ENCODE data around the gene PMM2. TPM values are rescaled to one million over a fixed set of nuclear protein-coding genes. Genes with fewer than 3 reads are reported as not detected.
A peak's percentile ranks its signal among the peaks of the same experiment; 100 is the strongest.

The PMM2 gene
- total and polyA plus RNA-seq, 9 of the 15 experiments (the other 6 are each of a cell fraction or from before 2014, with no cell fraction given), result 5.6 to 42.7 (median 25.9) TPM

DNA sequence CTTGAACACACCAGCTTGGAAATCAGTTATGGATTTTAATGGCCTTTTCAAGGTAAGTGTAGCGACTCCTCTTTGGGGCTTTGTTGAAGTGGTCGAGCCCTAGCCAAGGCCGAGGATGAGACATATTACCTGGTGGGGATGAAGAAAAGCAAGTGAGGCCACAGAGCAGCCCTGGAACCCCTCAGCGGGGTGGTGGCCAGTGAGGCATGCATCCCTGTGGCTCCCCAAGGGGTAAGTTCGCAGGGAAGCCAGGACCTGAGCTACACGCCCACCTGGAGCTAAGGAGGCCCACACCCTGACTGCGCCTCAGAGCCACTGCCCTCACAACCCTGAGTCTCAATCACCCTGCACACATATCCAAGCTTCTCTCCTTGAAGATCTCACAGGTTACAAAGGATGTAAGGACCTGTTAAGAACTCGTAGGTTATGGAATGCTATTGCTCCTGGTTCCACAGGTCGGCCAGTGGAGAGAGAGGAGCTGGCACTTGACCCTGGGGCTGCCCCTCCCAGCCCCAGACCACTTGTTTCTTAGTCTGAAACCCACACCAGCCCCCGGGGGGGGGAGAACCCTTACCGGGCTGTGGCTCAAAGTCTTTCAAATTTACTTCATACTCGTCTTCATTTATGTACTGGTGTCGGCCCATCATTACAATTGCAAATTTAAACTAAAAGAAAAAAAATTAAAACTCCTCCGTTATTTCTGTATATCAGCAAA lies 96.5 kb downstream of the PMM2 start:
- WGBS (ENCODE audit: insufficient coverage, low coverage, missing lambda C conversion rate), result 87% methylated on average over 13 of the region's 14 CpGs
- 0 out of 2 replicates have a peak, but pooled peaks have one; percentile 16 for TF ChIP-seq POLR2G (IDR thresholded peaks at IDR 0.05; ENCODE audit: low read depth, low read length)
- TF ChIP-seq LARP7 (IDR thresholded peaks at IDR 0.05), result no peak
- H3K27me3 ChIP-seq (ENCODE audit: control insufficient read depth in 2 of 2, insufficient read depth in 2 of 2, low read length in 2 of 2), result no peaks in the 10 kb centered on the region
- CTCF ChIA-PET (ENCODE audit: low intra/inter-chr PET ratio), result no interaction called here
- DNase-seq (ENCODE audit: extremely low read depth in 1 of 4, low spot score in 3 of 4) (no peak), ATAC-seq (no peak), FAIRE-seq (no peak)
- no peaks in the 10 kb centered on the region for H3K9me3 ChIP-seq (replicated peaks; ENCODE audit: control insufficient read depth, insufficient read depth, low read depth, low read length)
- H3K36me3 ChIP-seq (ENCODE audit: control insufficient read depth, insufficient read depth, low read length), result peaks cover 96% of the 10 kb centered on the region
- H3K79me2 ChIP-seq (ENCODE audit: control insufficient read depth, insufficient read depth, low read length), result no peaks in the 10 kb centered on the region
- H3K4me2 ChIP-seq (ENCODE audit: insufficient read depth, low read length), result no peak overlapping the region
- POLR2A ChIA-PET, result interaction anchor here (0.6 kb wide), 1 partner anchor 15 kb away, joined by 5 read pairs; no protein-coding TSS in a partner anchor
- no TSS peak for BruUV-seq (replicated peaks)
- no peak overlapping the region; a peak in 1 of 4 replicates for H3K9ac ChIP-seq (ENCODE audit: insufficient read depth in 1 of 2, low read depth in 2 of 2, low read length in 2 of 2)
- peaks cover 10% of the 10 kb centered on the region; the same call in 1 of the 2 replicates for H4K20me1 ChIP-seq (replicated peaks; ENCODE audit: control insufficient read depth, insufficient read depth, low read length)
- no peak overlapping the region for H3K27ac ChIP-seq (ENCODE audit: extremely low read depth, low read depth, low read length)
- intact Hi-C loops (cut with micrococcal nuclease) (no loop called here), in situ Hi-C loops (cut with MboI) (no loop called here)
- no peak overlapping the region for H2AFZ ChIP-seq (ENCODE audit: low read depth, low read length)
- H3K9me1 ChIP-seq (ENCODE audit: control insufficient read depth, insufficient read depth, low read length), result peaks cover 4% of the 10 kb centered on the region
- peaks cover 0 to 12% of the 10 kb centered on the region in 2 experiments; a peak in 3 of 5 replicates for H3K4me1 ChIP-seq (replicated peaks in 1 of 2; ENCODE audit: control insufficient read depth in 2 of 2, insufficient read depth in 2 of 2, low read length in 2 of 2)
- H3K4me3 ChIP-seq, result no peak overlapping the region

DNA sequence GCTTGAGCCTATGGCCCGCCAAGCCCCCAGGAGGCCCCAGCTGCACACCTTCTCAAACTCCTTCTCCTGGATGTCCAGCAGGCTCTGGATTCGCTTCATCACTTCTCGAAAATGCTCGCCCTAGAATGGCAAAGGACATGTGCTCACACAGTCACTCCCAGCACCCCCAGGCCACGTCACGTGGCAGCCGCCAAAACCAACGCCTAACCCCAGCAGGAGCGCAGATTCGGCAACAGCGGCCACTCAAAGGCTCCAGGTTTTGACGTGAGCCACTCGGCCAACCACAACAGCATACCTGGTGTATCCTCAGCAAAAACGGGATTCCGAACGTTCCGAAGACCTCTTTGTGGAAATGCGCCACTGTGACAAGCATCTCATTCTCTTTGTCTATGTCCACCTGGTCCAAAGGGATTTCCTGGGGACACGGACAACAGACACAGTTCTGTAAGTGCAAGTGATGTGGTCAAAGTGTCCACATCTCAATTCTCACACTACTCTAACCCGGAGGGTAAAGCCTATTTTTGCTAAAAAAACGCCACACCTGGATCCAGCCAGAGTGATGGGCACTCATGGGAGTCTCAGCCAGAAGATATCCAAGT lies 97.2 kb downstream of the PMM2 start:
- POLR2A ChIA-PET, result interaction anchor here (0.6 kb wide), 1 partner anchor 50 kb away, joined by 4 read pairs; no protein-coding TSS in a partner anchor
- peaks cover 0 to 6% of the 10 kb centered on the region in 2 experiments; a peak in 2 of 5 replicates for H3K4me1 ChIP-seq (replicated peaks in 1 of 2; ENCODE audit: control insufficient read depth in 2 of 2, insufficient read depth in 2 of 2, low read length in 2 of 2)
- FAIRE-seq (no peak), ATAC-seq (no peak), DNase-seq (ENCODE audit: extremely low read depth in 1 of 4, low spot score in 3 of 4) (no peak)
- H3K27ac ChIP-seq (ENCODE audit: extremely low read depth, low read depth, low read length), result no peak overlapping the region
- in situ Hi-C loops (cut with MboI), result no loop called here
- H3K27me3 ChIP-seq (ENCODE audit: control insufficient read depth in 2 of 2, insufficient read depth in 2 of 2, low read length in 2 of 2), result no peaks in the 10 kb centered on the region
- H2AFZ ChIP-seq (ENCODE audit: low read depth, low read length), result no peak overlapping the region
- H3K9me1 ChIP-seq (ENCODE audit: control insufficient read depth, insufficient read depth, low read length), result no peaks in the 10 kb centered on the region
- no TSS peak for BruUV-seq (replicated peaks)
- no peak overlapping the region for H3K4me3 ChIP-seq
- peaks cover 5% of the 10 kb centered on the region; the same call in 1 of the 2 replicates for H4K20me1 ChIP-seq (replicated peaks; ENCODE audit: control insufficient read depth, insufficient read depth, low read length)
- 96% methylated on average over 18 of the region's 21 CpGs for WGBS (ENCODE audit: insufficient coverage, low coverage, missing lambda C conversion rate)
- H3K9me3 ChIP-seq (replicated peaks; ENCODE audit: control insufficient read depth, insufficient read depth, low read depth, low read length), result no peaks in the 10 kb centered on the region
- intact Hi-C loops (cut with micrococcal nuclease), result no loop called here
- no peaks in the 10 kb centered on the region for H3K79me2 ChIP-seq (ENCODE audit: control insufficient read depth, insufficient read depth, low read length)
- peaks cover 97% of the 10 kb centered on the region for H3K36me3 ChIP-seq (ENCODE audit: control insufficient read depth, insufficient read depth, low read length)
- CTCF ChIA-PET (ENCODE audit: low intra/inter-chr PET ratio), result no interaction called here
- no peak overlapping the region for H3K4me2 ChIP-seq (ENCODE audit: insufficient read depth, low read length)
- H3K9ac ChIP-seq (ENCODE audit: insufficient read depth in 1 of 2, low read depth in 2 of 2, low read length in 2 of 2), result no peak overlapping the region
- TF ChIP-seq ZNF212 (CRISPR knock-in tag; IDR thresholded peaks at IDR 0.05) (no peak), POLR2G (IDR thresholded peaks at IDR 0.05; ENCODE audit: low read depth, low read length) (0 out of 2 replicates have a peak, but pooled peaks have one; percentile 30), RBM22 (IDR thresholded peaks at IDR 0.05; ENCODE audit: low read depth, low read length, poor library complexity, severe bottlenecking) (peak; percentile 71)
- TF ChIP-seq, protein P1, sequence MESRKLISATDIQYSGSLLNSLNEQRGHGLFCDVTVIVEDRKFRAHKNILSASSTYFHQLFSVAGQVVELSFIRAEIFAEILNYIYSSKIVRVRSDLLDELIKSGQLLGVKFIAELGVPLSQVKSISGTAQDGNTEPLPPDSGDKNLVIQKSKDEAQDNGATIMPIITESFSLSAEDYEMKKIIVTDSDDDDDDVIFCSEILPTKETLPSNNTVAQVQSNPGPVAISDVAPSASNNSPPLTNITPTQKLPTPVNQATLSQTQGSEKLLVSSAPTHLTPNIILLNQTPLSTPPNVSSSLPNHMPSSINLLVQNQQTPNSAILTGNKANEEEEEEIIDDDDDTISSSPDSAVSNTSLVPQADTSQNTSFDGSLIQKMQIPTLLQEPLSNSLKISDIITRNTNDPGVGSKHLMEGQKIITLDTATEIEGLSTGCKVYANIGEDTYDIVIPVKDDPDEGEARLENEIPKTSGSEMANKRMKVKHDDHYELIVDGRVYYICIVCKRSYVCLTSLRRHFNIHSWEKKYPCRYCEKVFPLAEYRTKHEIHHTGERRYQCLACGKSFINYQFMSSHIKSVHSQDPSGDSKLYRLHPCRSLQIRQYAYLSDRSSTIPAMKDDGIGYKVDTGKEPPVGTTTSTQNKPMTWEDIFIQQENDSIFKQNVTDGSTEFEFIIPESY (CRISPR knock-in tag; IDR thresholded peaks at IDR 0.05), result 0 out of 2 replicates have a peak, but pooled peaks have one; percentile 19

All from K562 (cell line).